Measurements from ENCODE around the gene CEP68. TPM values are rescaled to one million over a fixed set of nuclear protein-coding genes. Genes with fewer than 3 reads are reported as not detected.
A peak's percentile ranks its signal among the peaks of the same experiment; 100 is the strongest.

Gene CEP68
- total RNA-seq, 1 experiment from 2014 or later, result 11.2 TPM

DNA sequence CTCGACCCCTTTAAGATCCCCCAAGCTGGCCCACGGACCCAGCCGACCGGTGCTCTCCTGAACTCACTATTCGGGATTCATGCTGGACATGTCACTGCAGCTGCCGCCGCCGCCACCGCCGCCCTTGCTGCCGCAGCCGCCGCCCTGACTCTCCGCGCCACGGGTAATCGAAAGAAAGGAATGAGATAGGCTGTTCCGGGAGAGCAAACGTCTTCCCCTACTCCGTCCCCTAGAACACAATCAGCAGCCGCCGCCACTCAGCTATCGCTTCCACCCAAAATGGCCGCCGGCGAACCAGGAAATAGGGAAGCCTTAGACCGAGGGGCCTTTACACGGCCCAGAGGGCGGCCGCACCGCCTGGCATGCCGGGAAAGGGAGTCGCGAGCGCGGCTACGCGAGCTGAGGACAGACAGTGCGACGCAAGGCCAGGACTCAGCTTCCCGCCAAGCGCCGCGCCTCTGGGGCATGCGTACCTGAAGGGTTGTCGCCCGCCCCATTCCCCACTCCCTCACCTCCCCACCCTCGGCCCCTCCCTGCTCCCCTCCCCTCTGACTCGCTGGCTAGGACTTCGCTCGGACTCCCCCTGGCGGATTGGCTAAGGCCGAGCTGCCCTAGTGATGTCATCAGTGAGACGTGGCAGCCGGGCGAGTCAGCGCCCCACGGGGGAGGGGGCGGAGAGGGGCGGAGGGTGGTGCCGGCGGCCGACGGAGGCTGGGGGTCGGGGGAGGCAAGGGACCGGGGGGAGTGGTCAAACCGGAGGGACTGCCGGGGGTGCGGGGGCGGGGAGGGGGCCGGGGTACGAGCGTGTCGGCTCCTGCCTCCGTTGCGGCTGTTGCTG is 73.8 kb downstream of the CEP68 start, which contains the start of gene RAB1A (continued):
- TF ChIP-seq, protein P1, sequence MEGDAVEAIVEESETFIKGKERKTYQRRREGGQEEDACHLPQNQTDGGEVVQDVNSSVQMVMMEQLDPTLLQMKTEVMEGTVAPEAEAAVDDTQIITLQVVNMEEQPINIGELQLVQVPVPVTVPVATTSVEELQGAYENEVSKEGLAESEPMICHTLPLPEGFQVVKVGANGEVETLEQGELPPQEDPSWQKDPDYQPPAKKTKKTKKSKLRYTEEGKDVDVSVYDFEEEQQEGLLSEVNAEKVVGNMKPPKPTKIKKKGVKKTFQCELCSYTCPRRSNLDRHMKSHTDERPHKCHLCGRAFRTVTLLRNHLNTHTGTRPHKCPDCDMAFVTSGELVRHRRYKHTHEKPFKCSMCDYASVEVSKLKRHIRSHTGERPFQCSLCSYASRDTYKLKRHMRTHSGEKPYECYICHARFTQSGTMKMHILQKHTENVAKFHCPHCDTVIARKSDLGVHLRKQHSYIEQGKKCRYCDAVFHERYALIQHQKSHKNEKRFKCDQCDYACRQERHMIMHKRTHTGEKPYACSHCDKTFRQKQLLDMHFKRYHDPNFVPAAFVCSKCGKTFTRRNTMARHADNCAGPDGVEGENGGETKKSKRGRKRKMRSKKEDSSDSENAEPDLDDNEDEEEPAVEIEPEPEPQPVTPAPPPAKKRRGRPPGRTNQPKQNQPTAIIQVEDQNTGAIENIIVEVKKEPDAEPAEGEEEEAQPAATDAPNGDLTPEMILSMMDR (IDR thresholded peaks at IDR 0.05 in 2 of 3, conservative IDR thresholded peaks at IDR 0.05 in 1 of 3; ENCODE audit: borderline replicate concordance in 1 of 3, insufficient read depth in 1 of 3, low read depth in 2 of 3, low read length in 2 of 3), result peak in 1 of 3 experiments; percentile 11; a peak in 1 of 6 replicates
- TF ChIP-seq RAD21 (IDR thresholded peaks at IDR 0.05; ENCODE audit: low read depth) (no peak), TCF7L2 (IDR thresholded peaks at IDR 0.05; ENCODE audit: borderline replicate concordance, extremely low read depth, insufficient read depth, insufficient read length) (peak; percentile 39)

GRCh38 chr2:65130664-65131175 is 74.5 kb downstream of the CEP68 start:
- ChIA-PET CTCF (interaction anchor here (0.8 to 1.5 kb wide), 3 partner anchors 12 to 66 kb away, joined by 3 to 9 read pairs (median 4); no protein-coding TSS in a partner anchor), RAD21 (ENCODE audit: low non-redundant PET in 1 of 2, low total read pairs in 2 of 2, uncharacterized antibody in 2 of 2, unreplicated experiment in 2 of 2) (interaction anchor here in 1 of 2 experiments (0.6 to 1.0 kb wide), 2 partner anchors 31 to 32 kb away, joined by 4 read pairs; no protein-coding TSS in a partner anchor), POLR2A (interaction anchor here (0.6 to 2.2 kb wide), 18 partner anchors 10 to 707 kb away, joined by 3 to 12 read pairs (median 4); partner anchors contain the start of genes ACTR2 and CEP68)
- Histone ChIP-seq H2AFZ (ENCODE audit: low read depth, low read length, poor library complexity, severe bottlenecking) (no peak overlapping the region), H3K9me3 (ENCODE audit: control insufficient read depth in 1 of 2, insufficient read depth in 1 of 2, low read depth in 1 of 2, low read length in 2 of 2) (no peaks in the 10 kb centered on the region), H3K9me2 (ENCODE audit: insufficient read depth) (no peaks in the 10 kb centered on the region), H3K9ac (ENCODE audit: low read length) (peak overlapping the region; percentile 95), H3K27ac (ENCODE audit: low read depth, low read length) (peak overlapping the region; percentile 67), H3K27me3 (ENCODE audit: insufficient read depth, low read length) (no peaks in the 10 kb centered on the region), H4K20me1 (ENCODE audit: insufficient read depth) (peaks cover 18% of the 10 kb centered on the region; the same call in 1 of the 2 replicates), H3K4me1 (ENCODE audit: control insufficient read depth in 1 of 2, insufficient read depth in 2 of 2, low read length in 2 of 2) (peaks cover 25 to 41% of the 10 kb centered on the region in 2 experiments), H3K4me3 (replicated peaks in 1 of 2; ENCODE audit: low read depth in 1 of 2, low read length in 2 of 2) (peak overlapping the region; percentile 71 to 93), H3K4me2 (ENCODE audit: low read length) (peak overlapping the region; percentile 92), H3K36me3 (ENCODE audit: control insufficient read depth in 1 of 2, insufficient read depth in 2 of 2, low read length in 2 of 2) (no peaks in the 10 kb centered on the region), H3K79me2 (ENCODE audit: insufficient read depth, low read length) (peaks cover 43% of the 10 kb centered on the region)
- ATAC-seq (peak; percentile 57), DNase-seq (ENCODE audit: low read depth, low spot score) (no peak)
- no TSS peak for BruUV-seq (replicated peaks)
- intact Hi-C loops (cut with micrococcal nuclease), result no loop called here
- TF ChIP-seq, protein P2, sequence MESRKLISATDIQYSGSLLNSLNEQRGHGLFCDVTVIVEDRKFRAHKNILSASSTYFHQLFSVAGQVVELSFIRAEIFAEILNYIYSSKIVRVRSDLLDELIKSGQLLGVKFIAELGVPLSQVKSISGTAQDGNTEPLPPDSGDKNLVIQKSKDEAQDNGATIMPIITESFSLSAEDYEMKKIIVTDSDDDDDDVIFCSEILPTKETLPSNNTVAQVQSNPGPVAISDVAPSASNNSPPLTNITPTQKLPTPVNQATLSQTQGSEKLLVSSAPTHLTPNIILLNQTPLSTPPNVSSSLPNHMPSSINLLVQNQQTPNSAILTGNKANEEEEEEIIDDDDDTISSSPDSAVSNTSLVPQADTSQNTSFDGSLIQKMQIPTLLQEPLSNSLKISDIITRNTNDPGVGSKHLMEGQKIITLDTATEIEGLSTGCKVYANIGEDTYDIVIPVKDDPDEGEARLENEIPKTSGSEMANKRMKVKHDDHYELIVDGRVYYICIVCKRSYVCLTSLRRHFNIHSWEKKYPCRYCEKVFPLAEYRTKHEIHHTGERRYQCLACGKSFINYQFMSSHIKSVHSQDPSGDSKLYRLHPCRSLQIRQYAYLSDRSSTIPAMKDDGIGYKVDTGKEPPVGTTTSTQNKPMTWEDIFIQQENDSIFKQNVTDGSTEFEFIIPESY (IDR thresholded peaks at IDR 0.05; ENCODE audit: extremely low read depth, insufficient replicate concordance, low read length), result no peak
- TF ChIP-seq, protein P3, sequence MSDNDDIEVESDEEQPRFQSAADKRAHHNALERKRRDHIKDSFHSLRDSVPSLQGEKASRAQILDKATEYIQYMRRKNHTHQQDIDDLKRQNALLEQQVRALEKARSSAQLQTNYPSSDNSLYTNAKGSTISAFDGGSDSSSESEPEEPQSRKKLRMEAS (IDR thresholded peaks at IDR 0.05), result no peak
- TF ChIP-seq, protein P1 (IDR thresholded peaks at IDR 0.05 in 2 of 3, conservative IDR thresholded peaks at IDR 0.05 in 1 of 3; ENCODE audit: borderline replicate concordance in 1 of 3, insufficient read depth in 1 of 3, low read depth in 2 of 3, low read length in 2 of 3), result no peak
- TF ChIP-seq ELF1 (IDR thresholded peaks at IDR 0.05; ENCODE audit: borderline replicate concordance, low read depth) (no peak), RAD21 (IDR thresholded peaks at IDR 0.05; ENCODE audit: low read depth) (no peak), JUND (IDR thresholded peaks at IDR 0.05) (no peak), POLR2AphosphoS5 (IDR thresholded peaks at IDR 0.05; ENCODE audit: low read depth, low read length) (peak; percentile 51), FOSL1 (IDR thresholded peaks at IDR 0.05; ENCODE audit: low read depth) (no peak), EGR1 (IDR thresholded peaks at IDR 0.05; ENCODE audit: low read depth) (peak; percentile 21; the same call in 1 of the 2 replicates), CEBPB (IDR thresholded peaks at IDR 0.05; ENCODE audit: low read depth) (no peak), ATF3 (IDR thresholded peaks at IDR 0.05) (no peak), CBX3 (IDR thresholded peaks at IDR 0.05; ENCODE audit: low read depth) (no peak), YY1 (IDR thresholded peaks at IDR 0.05; ENCODE audit: extremely low read depth, insufficient replicate concordance, low read depth, low read length) (no peak), SRF (IDR thresholded peaks at IDR 0.05; ENCODE audit: low read depth) (no peak)
